ENCODE data around the gene RBM20.
A peak's percentile ranks its signal among the peaks of the same experiment; 100 is the strongest.

RBM20 gene

DNA sequence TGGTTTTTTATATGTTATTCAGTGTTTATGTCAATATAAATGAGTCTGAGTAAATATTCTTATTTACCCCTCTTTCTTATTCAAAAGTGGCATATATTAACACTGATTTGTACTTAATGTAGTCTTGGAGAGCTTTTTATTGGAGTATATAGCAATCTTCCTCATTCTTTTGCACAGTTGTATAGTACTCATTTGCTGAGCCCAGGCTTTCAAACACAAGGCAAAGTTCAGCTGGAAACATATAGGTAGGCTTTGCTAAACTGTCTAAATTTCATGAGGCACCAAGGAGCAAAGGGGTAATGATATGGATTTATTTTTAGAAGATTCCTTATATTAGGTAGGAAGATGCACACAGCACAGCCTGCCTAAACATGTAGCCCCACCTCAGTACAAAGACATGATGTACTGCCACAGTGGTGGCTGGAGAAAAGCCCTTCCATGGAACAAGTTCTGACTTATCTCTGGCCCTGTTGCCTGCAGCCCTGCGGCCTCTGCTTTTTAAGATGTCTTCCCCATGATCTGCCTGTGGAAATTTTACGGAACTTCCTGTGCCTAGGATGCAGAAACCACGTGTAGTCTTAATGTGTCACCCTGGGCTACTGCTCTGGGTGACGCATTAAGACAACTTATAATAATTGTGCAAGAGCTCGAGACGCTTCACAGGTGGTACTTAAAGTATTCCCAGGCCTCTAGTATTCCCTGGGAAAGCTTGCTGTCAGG is 218.0 kb downstream of the RBM20 start:
- DNase-seq (ENCODE audit: low read depth): no peak
- no peak overlapping the region for H3K4me3 ChIP-seq (ENCODE audit: low read length)
- TF ChIP-seq, protein P1, sequence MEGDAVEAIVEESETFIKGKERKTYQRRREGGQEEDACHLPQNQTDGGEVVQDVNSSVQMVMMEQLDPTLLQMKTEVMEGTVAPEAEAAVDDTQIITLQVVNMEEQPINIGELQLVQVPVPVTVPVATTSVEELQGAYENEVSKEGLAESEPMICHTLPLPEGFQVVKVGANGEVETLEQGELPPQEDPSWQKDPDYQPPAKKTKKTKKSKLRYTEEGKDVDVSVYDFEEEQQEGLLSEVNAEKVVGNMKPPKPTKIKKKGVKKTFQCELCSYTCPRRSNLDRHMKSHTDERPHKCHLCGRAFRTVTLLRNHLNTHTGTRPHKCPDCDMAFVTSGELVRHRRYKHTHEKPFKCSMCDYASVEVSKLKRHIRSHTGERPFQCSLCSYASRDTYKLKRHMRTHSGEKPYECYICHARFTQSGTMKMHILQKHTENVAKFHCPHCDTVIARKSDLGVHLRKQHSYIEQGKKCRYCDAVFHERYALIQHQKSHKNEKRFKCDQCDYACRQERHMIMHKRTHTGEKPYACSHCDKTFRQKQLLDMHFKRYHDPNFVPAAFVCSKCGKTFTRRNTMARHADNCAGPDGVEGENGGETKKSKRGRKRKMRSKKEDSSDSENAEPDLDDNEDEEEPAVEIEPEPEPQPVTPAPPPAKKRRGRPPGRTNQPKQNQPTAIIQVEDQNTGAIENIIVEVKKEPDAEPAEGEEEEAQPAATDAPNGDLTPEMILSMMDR (conservative IDR thresholded peaks at IDR 0.05; ENCODE audit: low read depth, low read length): no peak

DNA sequence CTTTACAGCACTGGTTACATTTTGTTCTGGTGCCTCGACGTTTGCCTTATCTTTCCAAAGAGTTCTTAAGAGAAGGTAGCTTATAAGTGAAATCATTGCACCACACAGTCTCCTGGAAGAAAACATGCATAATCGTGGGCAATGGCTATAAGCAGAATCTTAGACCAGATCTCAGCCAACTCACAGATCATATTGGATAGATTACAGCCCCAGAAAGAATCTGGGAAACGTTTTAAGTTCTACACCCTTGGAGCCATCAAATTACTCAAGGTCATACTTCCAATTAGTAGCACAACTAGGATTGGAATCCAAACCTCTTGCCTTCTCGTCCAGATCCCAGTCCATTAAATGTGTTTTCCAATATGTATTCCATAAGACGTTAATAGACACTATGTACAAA is 218.8 kb downstream of the RBM20 start:
- no peak for DNase-seq (ENCODE audit: low read depth)
- TF ChIP-seq, protein P1 (conservative IDR thresholded peaks at IDR 0.05; ENCODE audit: low read depth, low read length): no peak
- no peak overlapping the region for H3K4me3 ChIP-seq (ENCODE audit: low read length)

DNA sequence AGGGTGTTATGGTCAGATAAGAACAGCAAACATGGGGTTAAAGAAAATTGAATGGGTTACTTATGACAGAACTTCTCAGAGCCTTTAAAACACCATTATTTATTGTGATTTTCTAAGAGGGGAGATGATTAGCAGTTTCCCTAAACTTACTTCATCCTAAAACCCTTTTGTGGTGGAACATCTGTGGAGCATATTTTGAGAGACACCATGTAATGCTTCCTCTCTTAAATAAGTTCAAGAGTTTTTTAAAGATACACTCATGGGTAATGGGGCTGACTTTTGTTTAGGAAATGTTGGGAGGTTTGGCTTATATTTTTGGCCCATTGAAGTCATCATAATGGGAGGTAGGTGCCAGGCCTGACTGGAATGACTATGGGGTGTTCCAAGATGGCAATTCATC is 219.2 kb downstream of the RBM20 start:
- H3K4me3 ChIP-seq (ENCODE audit: low read length): no peak overlapping the region
- TF ChIP-seq, protein P1 (conservative IDR thresholded peaks at IDR 0.05; ENCODE audit: low read depth, low read length): no peak
- no peak for DNase-seq (ENCODE audit: low read depth)

DNA sequence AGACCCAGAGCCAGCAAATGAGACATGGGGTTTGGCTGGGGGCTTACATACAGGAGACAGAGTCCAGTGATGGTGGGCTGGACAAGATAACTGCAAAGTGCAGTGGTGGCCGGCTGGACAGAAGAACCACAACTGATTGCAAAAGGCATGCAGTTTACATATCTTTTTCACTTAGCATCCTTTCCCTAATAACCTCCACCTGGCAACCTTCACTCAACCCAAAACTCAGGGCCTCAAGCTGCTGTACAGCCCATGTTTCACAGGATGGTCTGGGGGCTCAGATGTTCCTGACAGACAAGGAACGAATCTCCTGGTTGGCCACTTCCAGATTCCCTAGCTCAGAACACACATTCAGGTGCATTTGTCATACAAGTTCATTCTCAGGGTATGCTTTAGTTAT is 219.8 kb downstream of the RBM20 start:
- no peak overlapping the region for H3K4me3 ChIP-seq (ENCODE audit: low read length)
- TF ChIP-seq, protein P1 (conservative IDR thresholded peaks at IDR 0.05; ENCODE audit: low read depth, low read length): no peak
- no peak for DNase-seq (ENCODE audit: low read depth)

DNA sequence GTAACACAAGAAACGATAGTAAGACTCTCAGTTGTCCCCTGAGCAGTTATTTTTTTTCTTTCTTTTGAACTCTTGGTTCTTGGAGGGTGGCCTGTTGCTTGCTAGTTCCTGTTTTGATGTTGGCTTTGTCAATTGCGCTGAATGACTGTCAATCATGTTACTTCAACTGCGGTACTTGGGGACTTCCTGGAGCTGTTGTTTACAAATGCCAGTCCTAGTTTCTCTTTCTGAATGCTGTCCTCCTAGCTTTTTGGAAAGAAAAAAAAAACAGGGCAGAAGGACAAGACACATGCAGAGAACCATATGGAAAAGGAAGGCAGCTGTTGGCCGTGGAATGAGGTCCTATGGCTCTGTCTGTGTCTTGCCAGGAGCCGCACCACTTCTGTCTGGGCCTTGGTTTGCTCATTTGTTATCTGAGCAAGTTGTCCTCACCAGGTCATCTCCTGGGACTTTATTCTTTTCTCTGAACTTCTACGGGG is 220.6 kb downstream of the RBM20 start:
- no peak for DNase-seq (ENCODE audit: low read depth)

DNA sequence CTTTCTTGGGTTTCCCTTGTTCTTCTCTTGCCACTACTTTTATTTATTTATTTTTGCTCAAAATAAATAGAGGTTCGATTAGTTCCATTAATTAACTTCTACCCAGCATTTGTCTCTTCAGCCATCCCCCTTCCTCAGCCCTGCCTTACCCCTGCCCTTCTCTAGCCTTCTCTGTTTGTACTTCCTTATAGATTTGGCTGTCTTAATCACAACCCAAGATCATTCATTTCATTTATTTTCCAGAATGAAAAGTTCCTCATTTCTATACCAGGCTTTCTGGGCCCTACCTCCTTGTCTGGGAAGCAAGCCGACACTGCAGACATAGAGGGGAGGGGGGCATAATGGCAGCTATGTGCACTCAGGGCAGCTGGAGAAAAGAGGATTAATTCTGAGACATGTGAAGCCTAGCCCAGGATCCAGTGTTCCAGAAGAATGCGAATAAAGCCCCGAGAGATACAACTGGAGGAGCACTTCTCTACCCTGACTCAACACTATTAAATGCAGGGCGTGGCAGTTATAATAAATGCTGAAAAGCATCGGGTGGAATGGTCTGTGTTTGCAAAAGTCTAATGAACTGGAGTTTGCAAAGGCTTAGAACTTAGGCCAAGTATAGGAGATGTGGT is 221.2 kb downstream of the RBM20 start:
- H3K4me3 ChIP-seq (ENCODE audit: low read length): no peak overlapping the region
- TF ChIP-seq, protein P1 (conservative IDR thresholded peaks at IDR 0.05; ENCODE audit: low read depth, low read length): no peak
- DNase-seq (ENCODE audit: low read depth): peak; percentile 98

More for the DNA sequence above, 220.6 kb downstream of the RBM20 start:
- TF ChIP-seq, protein P1 (conservative IDR thresholded peaks at IDR 0.05; ENCODE audit: low read depth, low read length): no peak
- H3K4me3 ChIP-seq (ENCODE audit: low read length): no peak overlapping the region

All from retinal pigment epithelial cell (primary cell).